Lower leg skin (tissue), 4 donors: ENCODE measurements around the gene ELFN1. TPM values are rescaled to one million over a fixed set of nuclear protein-coding genes. Genes with fewer than 3 reads are reported as not detected.
A peak's percentile ranks its signal among the peaks of the same experiment; 100 is the strongest.

Source experiments
- DNase-seq, 2 donors: peaks; one replicate each; pipeline ENCODE4 v3.0.0-alpha.2; 2019; ENCODE audit warnings: low spot score in 2 of 2
- H3K4me3 ChIP-seq: fragments of 200-600 bp; sonication (generic); 2 replicates; pipeline ENCODE4 v1.5.1; 2017; ENCODE audit warnings: mild to moderate bottlenecking, low read depth; ENCODE audit not compliant: poor library complexity, severe bottlenecking
- POLR2A ChIP-seq, 2 donors: fragments of 450-650 bp; IDR thresholded peaks; one replicate each; pipeline ENCODE4 v1.6.1; 2016 to 2017; ENCODE audit warnings: antibody characterized with exemption in 2 of 2, mild to moderate bottlenecking in 1 of 2, moderate library complexity in 1 of 2
- WGBS, 2 donors: methylation state at CpG; one replicate each; pipeline ENCODE4 v1.1.5; 2018; 5-methylcytosine and 5-hydroxymethylcytosine counted together
- intact Hi-C: fragments of 100-400 bp; cut with DNase I; formaldehyde crosslinking; loops from one replicate; pipeline ENCODE4 v1.15.0; 2023; ENCODE audit warnings: low total_unique reads
- total RNA-seq, 4 donors: library from RNA; depleted of rRNA; stranded (reverse); fragments of >200 nt; gene quantifications; one replicate each; pipeline ENCODE4 v1.1.0, GENCODE V29; 2016
- TF ChIP-seq, protein P1 (sequence below), 3 donors: fragments of 450-650 bp; IDR thresholded peaks; one replicate each; pipeline ENCODE4 v1.5.1; 2016; ENCODE audit warnings: antibody characterized with exemption in 3 of 3, mild to moderate bottlenecking in 3 of 3, moderate library complexity in 2 of 3

Gene ELFN1
- total RNA-seq, 4 donors from 2014 or later: 1.2 to 2.6 (median 1.8) TPM

DNA sequence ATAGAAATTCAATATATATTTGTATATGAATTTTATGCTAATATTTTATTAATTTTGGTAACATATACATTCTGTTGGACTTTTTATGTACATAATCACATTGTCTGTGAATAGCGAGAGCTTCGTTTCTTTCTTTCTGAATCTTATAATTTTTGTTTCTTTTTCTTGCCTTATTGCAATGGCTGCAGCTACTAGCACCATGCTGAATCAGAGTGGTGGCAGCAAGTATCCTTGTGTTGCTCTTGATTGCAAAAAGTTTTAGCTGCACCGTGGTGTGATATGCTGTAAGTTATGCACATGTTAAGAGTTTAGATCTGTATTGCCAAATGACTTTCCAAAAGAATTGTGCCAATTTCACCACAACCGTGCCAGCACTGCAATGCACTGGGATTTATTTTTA lies 32.6 kb downstream of the ELFN1 start:
- no peak for TF ChIP-seq POLR2A (IDR thresholded peaks at IDR 0.05)
- intact Hi-C loops: no loop called here
- WGBS, 2 donors: 92 to 93% methylated on average over 4 of the region's 4 CpGs
- DNase-seq: no peak
- H3K4me3 ChIP-seq: no peak overlapping the region

DNA sequence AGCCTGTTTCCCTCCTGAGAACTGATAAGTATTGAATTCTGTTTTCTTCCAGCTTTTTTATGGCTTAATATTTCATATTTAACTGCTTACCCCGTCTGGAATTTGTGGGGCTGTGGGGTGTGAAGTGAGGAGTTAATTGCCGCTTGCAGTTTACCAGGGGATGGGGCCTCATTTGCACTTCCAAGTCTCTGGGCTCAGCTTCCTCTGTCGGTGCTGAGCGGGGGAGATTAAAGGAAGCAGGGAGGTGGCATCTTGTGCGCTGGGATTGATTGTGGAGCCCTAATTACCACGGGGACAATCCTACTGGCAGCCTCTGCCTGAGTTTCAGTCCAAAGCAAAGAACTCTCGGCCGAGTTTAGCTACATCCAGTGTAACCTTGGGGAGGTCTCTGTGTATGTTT lies 33.4 kb downstream of the ELFN1 start:
- WGBS, 2 donors: 52 to 58% methylated on average over 8 of the region's 8 CpGs
- intact Hi-C loops: no loop called here
- DNase-seq: peak in 1 of 2 donors; percentile 20
- TF ChIP-seq, protein P1, sequence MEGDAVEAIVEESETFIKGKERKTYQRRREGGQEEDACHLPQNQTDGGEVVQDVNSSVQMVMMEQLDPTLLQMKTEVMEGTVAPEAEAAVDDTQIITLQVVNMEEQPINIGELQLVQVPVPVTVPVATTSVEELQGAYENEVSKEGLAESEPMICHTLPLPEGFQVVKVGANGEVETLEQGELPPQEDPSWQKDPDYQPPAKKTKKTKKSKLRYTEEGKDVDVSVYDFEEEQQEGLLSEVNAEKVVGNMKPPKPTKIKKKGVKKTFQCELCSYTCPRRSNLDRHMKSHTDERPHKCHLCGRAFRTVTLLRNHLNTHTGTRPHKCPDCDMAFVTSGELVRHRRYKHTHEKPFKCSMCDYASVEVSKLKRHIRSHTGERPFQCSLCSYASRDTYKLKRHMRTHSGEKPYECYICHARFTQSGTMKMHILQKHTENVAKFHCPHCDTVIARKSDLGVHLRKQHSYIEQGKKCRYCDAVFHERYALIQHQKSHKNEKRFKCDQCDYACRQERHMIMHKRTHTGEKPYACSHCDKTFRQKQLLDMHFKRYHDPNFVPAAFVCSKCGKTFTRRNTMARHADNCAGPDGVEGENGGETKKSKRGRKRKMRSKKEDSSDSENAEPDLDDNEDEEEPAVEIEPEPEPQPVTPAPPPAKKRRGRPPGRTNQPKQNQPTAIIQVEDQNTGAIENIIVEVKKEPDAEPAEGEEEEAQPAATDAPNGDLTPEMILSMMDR (IDR thresholded peaks at IDR 0.05): no peak
- TF ChIP-seq POLR2A (IDR thresholded peaks at IDR 0.05): no peak
- H3K4me3 ChIP-seq: no peak overlapping the region

DNA sequence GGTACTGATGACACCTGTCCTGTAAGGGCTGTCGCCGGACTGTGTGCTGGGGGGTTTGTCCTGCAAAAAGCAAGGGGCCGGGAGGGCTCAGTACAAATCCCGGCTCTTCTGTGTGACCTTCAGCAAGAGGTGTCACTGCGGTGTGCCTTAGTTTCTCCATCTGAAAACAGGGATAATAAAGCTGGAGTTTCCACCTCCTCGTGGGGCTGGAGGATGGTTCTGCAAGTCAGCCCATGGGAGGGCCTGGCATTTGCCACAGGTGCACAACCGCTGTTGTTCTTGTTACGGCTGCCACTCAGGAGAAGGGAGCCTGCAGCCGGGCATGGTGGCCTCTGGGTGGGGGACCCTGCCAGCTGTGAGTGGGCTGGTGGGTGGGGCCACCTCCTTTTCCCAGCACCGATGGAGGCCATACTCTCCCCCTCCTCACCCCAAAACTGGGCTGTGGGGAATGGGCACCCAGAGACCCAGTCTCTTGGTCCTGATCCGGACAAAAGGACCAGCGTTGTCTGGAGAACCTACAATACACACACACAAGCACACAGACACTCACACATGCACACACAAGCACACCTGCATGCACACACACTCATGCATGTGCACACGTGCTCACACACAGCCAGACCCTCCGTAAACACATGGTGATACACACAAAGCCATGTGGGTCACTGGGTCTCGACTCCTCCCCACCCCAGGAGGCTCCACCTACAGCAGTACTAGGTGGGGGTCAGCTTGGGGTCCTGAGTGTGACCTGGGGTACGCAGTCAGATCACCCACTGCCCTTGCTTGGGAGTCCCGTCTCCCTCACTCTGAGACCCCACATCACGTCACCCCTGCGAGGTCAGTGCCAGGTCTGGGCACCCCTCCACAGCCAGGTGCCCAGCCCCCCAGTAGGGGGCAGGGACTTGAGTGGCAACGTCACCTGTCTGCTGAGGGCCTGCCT lies 34.1 kb downstream of the ELFN1 start:
- peak in 1 of 2 donors; percentile 58 for DNase-seq
- TF ChIP-seq POLR2A (IDR thresholded peaks at IDR 0.05): no peak
- TF ChIP-seq, protein P1 (IDR thresholded peaks at IDR 0.05): no peak
- 85 to 90% methylated on average over 20 of the region's 20 CpGs for WGBS, 2 donors
- intact Hi-C loops: no loop called here
- H3K4me3 ChIP-seq: no peak overlapping the region

DNA sequence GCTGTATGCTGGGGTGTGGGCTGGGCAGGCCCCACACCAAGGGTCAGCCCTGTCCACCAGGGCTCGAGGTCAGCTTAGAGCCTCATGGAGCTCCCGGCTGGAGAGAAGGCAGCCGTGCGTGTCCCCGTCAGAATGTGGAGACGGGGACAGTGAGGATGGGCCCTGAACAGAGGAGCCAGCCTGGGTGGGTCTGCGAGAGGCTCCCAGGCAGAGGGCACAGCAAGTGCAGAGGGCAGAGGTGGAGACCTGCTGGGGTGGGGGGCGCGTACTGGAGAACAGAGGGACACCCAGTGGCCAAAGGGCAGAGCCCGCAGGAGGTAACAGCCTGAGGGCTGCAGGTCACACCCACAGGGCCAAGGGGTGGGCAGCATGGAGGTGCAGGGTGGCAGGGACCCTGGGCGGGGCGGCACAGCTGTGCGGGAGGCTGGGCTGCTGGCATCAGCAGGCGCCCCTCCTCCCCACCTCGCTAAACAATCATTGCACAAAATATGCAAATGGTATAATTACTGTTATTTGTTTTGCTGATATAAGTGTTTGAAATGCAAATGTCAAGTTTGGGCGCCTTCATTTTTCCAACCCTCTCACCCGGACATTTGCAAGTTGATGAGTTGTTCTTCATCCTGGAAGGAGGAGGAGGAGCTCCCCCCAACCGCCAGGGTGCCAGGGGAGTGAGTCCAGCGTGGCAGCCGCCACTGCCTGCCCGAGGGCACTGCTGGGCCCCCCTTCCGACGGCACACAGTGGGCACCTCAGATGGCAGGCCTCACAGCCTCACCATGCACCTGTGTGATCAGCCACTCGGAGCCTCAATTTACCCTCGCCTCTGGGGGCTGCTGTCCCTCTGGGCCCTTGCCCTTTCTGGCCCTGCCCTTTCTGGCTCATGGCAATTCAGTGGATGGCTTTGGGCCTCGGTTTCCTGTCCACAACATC lies 35.0 kb downstream of the ELFN1 start:
- 84% methylated on average over 22 to 26 of the region's 26 CpGs for WGBS, 2 donors
- DNase-seq: peak in 1 of 2 donors; percentile 80
- H3K4me3 ChIP-seq: no peak overlapping the region
- TF ChIP-seq, protein P1 (IDR thresholded peaks at IDR 0.05): no peak
- no peak for TF ChIP-seq POLR2A (IDR thresholded peaks at IDR 0.05)
- intact Hi-C loops: no loop called here

DNA sequence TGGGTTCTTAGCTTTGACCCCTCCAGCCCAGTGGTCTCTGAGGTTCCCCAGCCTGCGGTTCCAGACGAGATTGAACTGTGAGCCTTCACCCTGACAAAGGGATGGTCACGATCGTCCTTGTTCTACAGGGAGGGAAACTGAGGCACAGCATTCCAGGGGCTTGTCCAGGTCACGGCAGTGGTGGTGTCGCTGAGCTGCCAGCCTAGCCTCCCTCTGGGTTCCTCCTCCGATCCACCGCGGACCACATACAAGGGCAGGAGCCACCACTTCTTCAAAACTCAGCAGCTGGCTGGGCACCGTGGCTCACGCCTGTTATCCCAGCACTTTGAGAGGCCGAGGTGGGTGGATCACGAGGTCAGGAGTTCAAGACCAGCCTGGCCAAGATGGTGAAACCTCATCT lies 35.8 kb downstream of the ELFN1 start:
- TF ChIP-seq, protein P1 (IDR thresholded peaks at IDR 0.05): no peak
- no peak for TF ChIP-seq POLR2A (IDR thresholded peaks at IDR 0.05)
- WGBS, 2 donors: 88 to 90% methylated on average over 13 of the region's 13 CpGs
- intact Hi-C loops: no loop called here
- H3K4me3 ChIP-seq: no peak overlapping the region
- DNase-seq: peak in 1 of 2 donors; percentile 76

DNA sequence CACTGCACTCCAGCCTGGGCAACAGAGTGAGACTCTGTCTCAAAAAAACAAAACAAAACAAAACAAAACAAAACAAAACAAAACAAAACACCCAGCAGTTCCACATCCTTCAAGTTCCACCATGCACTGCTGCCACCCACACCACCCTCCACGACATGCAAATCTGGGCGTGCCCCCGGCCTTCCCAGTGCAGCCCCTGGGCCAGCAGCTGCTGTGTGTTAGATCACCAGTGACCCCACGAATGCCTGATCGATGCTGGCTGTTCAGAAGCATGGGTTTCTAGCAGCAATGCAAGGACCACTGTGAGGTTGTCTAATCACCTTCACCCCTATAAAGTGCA lies 36.3 kb downstream of the ELFN1 start:
- intact Hi-C loops: no loop called here
- no peak for TF ChIP-seq POLR2A (IDR thresholded peaks at IDR 0.05)
- TF ChIP-seq, protein P1 (IDR thresholded peaks at IDR 0.05): no peak
- no peak overlapping the region for H3K4me3 ChIP-seq
- 57 to 58% methylated on average over 5 of the region's 5 CpGs for WGBS, 2 donors
- no peak for DNase-seq
